CD4-positive, CD25-positive, alpha-beta regulatory T cell (primary cell): Measurements from ENCODE around the gene CCL20. TPM values are rescaled to one million over a fixed set of nuclear protein-coding genes. Genes with fewer than 3 reads are reported as not detected.

Source experiments
- ATAC-seq, 2 donors: fragments of 150-1000 bp; cut with Tn5 transposase; one replicate each; pipeline ENCODE4 v1.10.0; 2021; ENCODE audit warnings: low read depth in 2 of 2, moderate number of reproducible peaks in 2 of 2, moderate library complexity in 1 of 2
- DNase-seq, 3 donors: peaks; one replicate each; pipeline versions ENCODE4 v3.0.0 to v3.0.0-alpha.2; 2012 to 2022; ENCODE audit warnings: mixed read lengths in 1 of 3
- H3K27ac ChIP-seq: one replicate; pipeline ENCODE4 v1.7.0; 2013; ENCODE audit warnings: mild to moderate bottlenecking, low read length; ENCODE audit not compliant: insufficient read depth, poor library complexity, severe bottlenecking
- H3K27me3 ChIP-seq: one replicate; pipeline ENCODE4 v1.7.0; 2013; ENCODE audit warnings: low read length; ENCODE audit not compliant: control insufficient read depth, insufficient read depth
- H3K36me3 ChIP-seq: one replicate; pipeline ENCODE4 v1.7.0; 2013; ENCODE audit warnings: mild to moderate bottlenecking, low read length, moderate library complexity; ENCODE audit not compliant: control insufficient read depth, insufficient read depth
- H3K4me1 ChIP-seq: 2 replicates; pipeline ENCODE4 v1.7.0; 2013; ENCODE audit warnings: mild to moderate bottlenecking, low read length; ENCODE audit not compliant: insufficient read depth, control insufficient read depth, poor library complexity, severe bottlenecking
- H3K4me3 ChIP-seq: one replicate; pipeline ENCODE4 v1.7.0; 2013; ENCODE audit warnings: low read depth, mild to moderate bottlenecking, low read length, moderate library complexity
- H3K9me3 ChIP-seq, 2 experiments: 1 replicate in 1 of 2; 2 replicates in 1 of 2; pipeline ENCODE4 v1.7.0; 2013; ENCODE audit warnings: low read length in 2 of 2, mild to moderate bottlenecking in 1 of 2, moderate library complexity in 1 of 2; ENCODE audit not compliant: control insufficient read depth in 2 of 2
- H3K27ac Mint-ChIP-seq, 3 donors: one replicate each; pipeline ENCODE4 v1.8.0; 2020 to 2022; ENCODE audit warnings: mild to moderate bottlenecking in 3 of 3, mixed read lengths in 3 of 3, moderate library complexity in 2 of 3
- H3K27me3 Mint-ChIP-seq: one replicate; pipeline ENCODE4 v1.8.0; 2022; ENCODE audit warnings: mild to moderate bottlenecking, mixed read lengths
- H3K36me3 Mint-ChIP-seq: one replicate; pipeline ENCODE4 v1.8.0; 2020; ENCODE audit warnings: mixed read lengths
- H3K4me1 Mint-ChIP-seq, 4 donors: one replicate each; pipeline ENCODE4 v1.8.0; 2020 to 2022; ENCODE audit warnings: mixed read lengths in 4 of 4, mild to moderate bottlenecking in 1 of 4
- H3K4me3 Mint-ChIP-seq, 4 donors: one replicate each; pipeline ENCODE4 v1.8.0; 2020 to 2022; ENCODE audit warnings: mild to moderate bottlenecking in 4 of 4, mixed read lengths in 4 of 4, moderate library complexity in 3 of 4
- H3K9me3 Mint-ChIP-seq, 7 donors: one replicate each; pipeline ENCODE4 v1.8.0; 2020 to 2022; ENCODE audit warnings: mixed read lengths in 7 of 7, mild to moderate bottlenecking in 3 of 7, moderate library complexity in 2 of 7
- polyA plus RNA-seq, 4 donors: library from polyadenylated mRNA; unstranded; fragments of 300-500 nt; fragmentation: Illumina TruSeq; gene quantifications; one replicate each; pipeline ENCODE4 v1.2.3, GENCODE V29; 2021
- total RNA-seq: library from RNA; stranded (reverse); gene quantifications from one replicate; pipeline ENCODE4 v1.2.3, GENCODE V29; 2022

Gene CCL20
- total and polyA plus RNA-seq, 5 donors from 2014 or later, result 0.94 to 3.7 (median 2.2) TPM

DNA sequence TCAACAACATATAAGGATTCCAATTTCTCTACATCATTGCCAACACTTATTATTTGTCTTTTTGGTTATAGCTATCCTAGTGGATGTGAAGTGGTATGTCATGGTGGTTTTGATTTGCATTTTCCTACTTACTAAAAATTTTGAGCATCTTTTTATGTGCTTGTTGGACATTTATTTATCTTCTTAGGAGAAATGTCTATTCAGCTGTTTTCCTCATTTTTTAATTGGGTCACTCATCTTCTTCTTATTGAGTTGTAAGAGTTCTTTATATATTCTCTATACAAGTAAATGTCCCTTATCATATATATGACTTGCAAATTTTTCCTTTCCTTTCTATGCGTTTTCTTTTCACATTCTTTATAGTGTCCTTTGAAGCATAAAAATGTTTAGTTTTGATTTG lies 4.7 kb upstream of the CCL20 start:
- no peak overlapping the region for H3K27ac Mint-ChIP-seq
- ATAC-seq, result no peak
- peaks cover 4 to 38% (median 12%) of the 10 kb centered on the region in 4 donors for H3K4me1 Mint-ChIP-seq

DNA sequence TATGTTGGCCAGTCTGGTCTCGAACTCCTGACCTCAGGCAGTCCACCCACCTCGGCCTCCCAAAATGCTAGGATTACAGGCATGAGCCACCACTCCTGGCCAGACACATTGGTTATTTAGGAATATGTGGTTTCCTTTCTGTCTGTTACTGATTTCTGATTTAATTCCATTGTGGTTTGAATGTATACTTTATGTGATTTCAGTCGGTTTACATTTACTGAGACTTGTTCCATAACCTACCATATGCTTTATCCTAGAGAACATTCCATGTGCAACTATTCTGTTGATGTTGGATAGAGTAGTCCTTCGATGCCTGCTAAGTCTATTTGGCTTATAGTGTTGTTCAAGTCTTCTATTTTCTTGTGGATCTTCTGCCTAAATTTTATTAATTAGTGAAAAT lies 1.6 kb upstream of the CCL20 start:
- peak overlapping the region in 3 of 4 donors; percentile 33 to 88 (median 75) for H3K4me3 Mint-ChIP-seq
- Histone ChIP-seq H3K4me3 (no peak overlapping the region), H3K27me3 (no peaks in the 10 kb centered on the region), H3K4me1 (peaks cover 7% of the 10 kb centered on the region), H3K9me3 (no peaks in the 10 kb centered on the region), H3K27ac (peak overlapping the region; percentile 52), H3K36me3 (no peaks in the 10 kb centered on the region)
- H3K27ac Mint-ChIP-seq, result peak overlapping the region in 1 of 3 donors; percentile 55
- H3K9me3 Mint-ChIP-seq, result peaks cover 0 to 2% (median 0%) of the 10 kb centered on the region in 7 donors
- ATAC-seq (no peak), DNase-seq (no peak)
- H3K36me3 Mint-ChIP-seq, result no peaks in the 10 kb centered on the region
- H3K27me3 Mint-ChIP-seq, result peaks cover 4% of the 10 kb centered on the region
- peaks cover 3 to 29% (median 10%) of the 10 kb centered on the region in 4 donors for H3K4me1 Mint-ChIP-seq

More for the DNA sequence above, 4.7 kb upstream of the CCL20 start:
- Histone ChIP-seq H3K4me3 (no peak overlapping the region), H3K27me3 (no peaks in the 10 kb centered on the region), H3K36me3 (no peaks in the 10 kb centered on the region), H3K4me1 (peaks cover 7% of the 10 kb centered on the region), H3K9me3 (no peaks in the 10 kb centered on the region), H3K27ac (no peak overlapping the region)
- DNase-seq, result no peak
- Mint-ChIP-seq H3K27me3 (peaks cover 5% of the 10 kb centered on the region), H3K36me3 (no peaks in the 10 kb centered on the region), H3K4me3 (peak overlapping the region in 2 of 4 donors; percentile 45 to 62), H3K9me3 (peaks cover 0 to 2% (median 0%) of the 10 kb centered on the region in 7 donors)

DNA sequence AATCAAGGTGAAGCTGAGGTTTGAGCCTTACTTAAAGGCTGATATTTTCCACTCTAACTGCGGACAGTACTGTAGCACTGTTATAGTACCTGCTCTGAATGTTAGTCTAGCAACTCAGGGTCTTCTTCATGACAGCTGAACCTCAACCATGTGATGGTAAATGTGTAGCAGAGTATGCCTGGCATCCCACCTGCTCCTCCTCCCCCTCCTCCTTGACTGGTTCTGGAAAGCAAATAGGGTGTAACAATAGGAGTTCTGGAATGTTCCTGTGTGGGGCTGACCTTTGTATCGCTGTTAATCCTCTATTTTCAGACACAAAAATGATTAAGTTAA lies 447 bp upstream of the CCL20 start:
- Histone ChIP-seq H3K27ac (peak overlapping the region; percentile 68), H3K27me3 (no peaks in the 10 kb centered on the region), H3K9me3 (no peaks in the 10 kb centered on the region), H3K4me1 (peaks cover 7% of the 10 kb centered on the region), H3K4me3 (no peak overlapping the region), H3K36me3 (no peaks in the 10 kb centered on the region)
- Mint-ChIP-seq H3K9me3 (peaks cover 0 to 2% (median 0%) of the 10 kb centered on the region in 7 donors), H3K4me1 (peaks cover 3 to 30% (median 16%) of the 10 kb centered on the region in 4 donors), H3K36me3 (no peaks in the 10 kb centered on the region), H3K27ac (peak overlapping the region in 1 of 3 donors; percentile 88), H3K4me3 (peak overlapping the region in 3 of 4 donors; percentile 4 to 75 (median 33)), H3K27me3 (peaks cover 4% of the 10 kb centered on the region)
- DNase-seq (no peak), ATAC-seq (no peak)

DNA sequence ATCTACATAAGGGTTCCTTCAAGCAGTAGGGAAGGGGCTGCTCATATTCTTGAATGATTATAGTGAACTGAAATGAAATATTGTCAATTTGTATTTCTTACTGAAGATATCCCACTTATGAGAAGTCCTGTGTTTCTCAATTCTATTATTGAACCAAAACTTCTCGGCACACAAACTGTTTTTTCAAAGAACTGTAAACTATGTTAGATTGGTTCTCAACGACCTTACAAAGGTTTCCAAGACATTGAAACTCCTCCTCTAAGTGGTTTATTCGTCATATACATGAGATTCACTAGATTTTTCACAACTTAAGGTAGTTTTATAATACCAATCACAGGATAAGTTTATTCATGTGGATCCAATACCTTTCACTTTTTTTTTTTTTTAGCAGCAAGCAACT lies 1.4 kb downstream of the CCL20 start:
- H3K27ac Mint-ChIP-seq, result no peak overlapping the region
- no peaks in the 10 kb centered on the region for H3K9me3 ChIP-seq

DNA sequence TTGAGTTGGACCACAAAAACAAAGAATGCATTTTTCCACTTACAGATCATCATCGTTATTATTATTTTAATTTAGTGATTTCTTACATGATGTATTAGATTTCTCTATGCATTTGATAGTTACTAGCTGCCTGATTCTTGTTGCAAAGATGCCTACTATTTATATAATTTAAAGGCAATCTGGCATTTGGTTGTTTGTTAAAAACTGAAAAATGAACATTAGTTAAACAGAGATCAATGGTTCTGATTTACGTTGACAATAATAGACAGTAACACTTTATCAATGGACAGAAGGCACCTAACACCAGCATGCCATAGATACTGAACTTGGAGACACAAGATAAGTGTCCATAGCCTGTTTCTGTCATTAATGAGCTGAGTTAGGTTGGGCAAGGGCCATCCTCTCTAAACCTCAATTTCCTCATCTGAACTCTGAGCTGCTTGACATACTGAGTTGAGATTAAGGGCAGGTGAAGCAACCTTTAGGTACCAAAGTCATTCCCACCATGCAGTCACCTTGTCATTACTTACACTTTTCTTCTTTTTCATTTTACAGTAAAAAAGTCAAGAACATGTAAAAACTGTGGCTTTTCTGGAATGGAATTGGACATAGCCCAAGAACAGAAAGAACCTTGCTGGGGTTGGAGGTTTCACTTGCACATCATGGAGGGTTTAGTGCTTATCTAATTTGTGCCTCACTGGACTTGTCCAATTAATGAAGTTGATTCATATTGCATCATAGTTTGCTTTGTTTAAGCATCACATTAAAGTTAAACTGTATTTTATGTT lies 3.1 kb downstream of the CCL20 start:
- no peak for ATAC-seq
- H3K27ac Mint-ChIP-seq, result no peak overlapping the region

More for the DNA sequence above, 1.4 kb downstream of the CCL20 start:
- Mint-ChIP-seq H3K4me1 (peaks cover 3 to 30% (median 18%) of the 10 kb centered on the region in 4 donors), H3K9me3 (peaks cover 0 to 2% (median 0%) of the 10 kb centered on the region in 7 donors), H3K36me3 (no peaks in the 10 kb centered on the region), H3K4me3 (peak overlapping the region in 2 of 4 donors; percentile 41 to 63), H3K27me3 (peaks cover 4% of the 10 kb centered on the region)
- no peak for DNase-seq
- Histone ChIP-seq H3K4me3 (peak overlapping the region; percentile 26), H3K4me1 (peaks cover 10% of the 10 kb centered on the region), H3K27ac (no peak overlapping the region), H3K36me3 (no peaks in the 10 kb centered on the region), H3K27me3 (no peaks in the 10 kb centered on the region)
- no peak for ATAC-seq

DNA sequence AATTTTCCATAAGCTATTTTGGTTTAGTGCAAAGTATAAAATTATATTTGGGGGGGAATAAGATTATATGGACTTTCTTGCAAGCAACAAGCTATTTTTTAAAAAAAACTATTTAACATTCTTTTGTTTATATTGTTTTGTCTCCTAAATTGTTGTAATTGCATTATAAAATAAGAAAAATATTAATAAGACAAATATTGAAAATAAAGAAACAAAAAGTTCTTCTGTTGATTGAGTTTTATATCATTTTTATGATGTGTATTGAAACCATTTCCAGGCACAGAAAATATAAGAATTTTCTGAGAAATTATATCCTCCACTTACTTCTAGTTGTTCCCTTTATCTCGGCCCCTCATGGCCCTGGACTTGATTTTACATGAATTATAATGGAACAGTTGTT lies 3.7 kb downstream of the CCL20 start:
- peaks cover 3 to 27% (median 16%) of the 10 kb centered on the region in 4 donors for H3K4me1 Mint-ChIP-seq
- H3K4me3 Mint-ChIP-seq, result no peak overlapping the region
- H3K27me3 Mint-ChIP-seq, result peaks cover 4% of the 10 kb centered on the region
- ATAC-seq, result no peak
- no peak for DNase-seq
- Histone ChIP-seq H3K27ac (peak overlapping the region; percentile 39), H3K4me1 (peaks cover 10% of the 10 kb centered on the region), H3K4me3 (no peak overlapping the region), H3K27me3 (no peaks in the 10 kb centered on the region), H3K36me3 (no peaks in the 10 kb centered on the region), H3K9me3 (no peaks in the 10 kb centered on the region)
- no peak overlapping the region for H3K27ac Mint-ChIP-seq
- H3K36me3 Mint-ChIP-seq, result no peaks in the 10 kb centered on the region
- peaks cover 0 to 4% (median 0%) of the 10 kb centered on the region in 7 donors for H3K9me3 Mint-ChIP-seq

More for the DNA sequence above, 3.1 kb downstream of the CCL20 start:
- H3K4me1 Mint-ChIP-seq, result peaks cover 3 to 30% (median 16%) of the 10 kb centered on the region in 4 donors
- no peak for DNase-seq
- no peaks in the 10 kb centered on the region for H3K27me3 ChIP-seq
- H3K4me3 Mint-ChIP-seq, result peak overlapping the region in 1 of 4 donors; percentile 30
- H3K36me3 ChIP-seq, result no peaks in the 10 kb centered on the region
- H3K27me3 Mint-ChIP-seq, result peaks cover 4% of the 10 kb centered on the region
- H3K9me3 Mint-ChIP-seq, result peaks cover 0 to 4% (median 0%) of the 10 kb centered on the region in 7 donors
- H3K9me3 ChIP-seq, result no peaks in the 10 kb centered on the region
- peaks cover 10% of the 10 kb centered on the region for H3K4me1 ChIP-seq
- H3K36me3 Mint-ChIP-seq, result no peaks in the 10 kb centered on the region
- H3K27ac ChIP-seq, result no peak overlapping the region
- H3K4me3 ChIP-seq, result no peak overlapping the region

DNA sequence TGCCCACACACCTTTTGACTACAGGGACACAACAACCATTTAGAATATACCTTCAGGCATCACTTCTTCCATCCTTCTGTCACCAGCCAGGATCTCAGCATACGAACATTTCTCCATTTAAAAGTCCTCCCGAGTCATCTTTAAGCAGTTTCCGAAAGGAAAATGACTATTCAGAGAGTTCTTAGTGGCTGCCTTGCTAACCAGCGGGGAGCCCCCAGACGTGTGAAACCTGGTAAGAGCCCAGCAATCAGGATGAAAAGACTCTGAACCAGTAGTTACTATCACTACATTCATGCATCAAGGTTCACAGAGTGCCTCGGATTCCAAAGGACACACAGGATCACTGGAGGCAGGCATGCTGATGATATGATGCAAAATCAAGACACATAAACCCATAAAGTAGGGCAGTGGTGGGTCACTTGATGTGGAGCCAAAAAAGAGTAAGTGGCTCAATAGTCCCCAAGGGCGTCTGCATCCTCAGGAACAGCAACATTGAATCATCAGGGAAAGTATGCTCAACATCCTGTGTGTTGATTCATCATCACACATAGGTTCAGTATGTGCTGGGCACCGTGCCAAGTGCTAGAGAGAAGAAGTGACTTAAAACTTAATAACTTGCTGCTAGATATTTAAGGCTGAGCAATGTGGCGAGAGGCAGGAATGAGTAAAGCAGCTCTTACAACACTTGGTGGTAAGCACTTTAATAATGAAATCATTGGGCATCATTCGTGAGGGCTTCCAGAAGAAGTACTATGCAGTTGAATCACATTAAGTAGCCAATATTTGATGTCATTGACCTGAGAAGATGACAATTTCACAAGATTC lies 4.4 kb downstream of the CCL20 start:
- Mint-ChIP-seq H3K27ac (peak overlapping the region; percentile 6 to 68 (median 11)), H3K36me3 (no peaks in the 10 kb centered on the region), H3K4me1 (peaks cover 3 to 24% (median 13%) of the 10 kb centered on the region in 4 donors), H3K27me3 (peaks cover 8% of the 10 kb centered on the region), H3K9me3 (peaks cover 0 to 6% (median 1%) of the 10 kb centered on the region in 7 donors), H3K4me3 (peak overlapping the region; percentile 4 to 60 (median 28))
- H3K9me3 ChIP-seq, result no peaks in the 10 kb centered on the region
- DNase-seq (peak; percentile 34 to 65 (median 38)), ATAC-seq (peak; percentile 45 to 51)
- H3K4me1 ChIP-seq, result peaks cover 8% of the 10 kb centered on the region
- no peaks in the 10 kb centered on the region for H3K36me3 ChIP-seq
- H3K27ac ChIP-seq, result peak overlapping the region; percentile 39
- H3K27me3 ChIP-seq, result no peaks in the 10 kb centered on the region
- H3K4me3 ChIP-seq, result peak overlapping the region; percentile 47
